Keratinocyte (primary cell): ENCODE measurements around the gene RIPOR2. TPM values are rescaled to one million over a fixed set of nuclear protein-coding genes. Genes with fewer than 3 reads are reported as not detected.

Source experiments
- DNase-seq: peaks from one replicate; pipeline ENCODE4 v3.0.0-alpha.2; 2011; ENCODE audit warnings: low read depth, missing footprints, low spot score
- FAIRE-seq: peaks from 2 replicates; lab custom pipeline; 2011; peaks lifted over from hg19 to GRCh38; lab: Jason Lieb, UNC
- H2AFZ ChIP-seq: 2 replicates; pipeline ENCODE4 v1.6.0; 2012; ENCODE audit warnings: low read length, control low read depth, inconsistent platforms; ENCODE audit not compliant: control insufficient read depth
- H3K27ac ChIP-seq: 2 replicates; pipeline ENCODE4 v1.5.1; 2011; ENCODE audit warnings: low read length; ENCODE audit not compliant: control insufficient read depth, insufficient read depth
- H3K27me3 ChIP-seq: 3 replicates; pipeline ENCODE4 v1.6.0; 2011; ENCODE audit warnings: low read length; ENCODE audit not compliant: control insufficient read depth, insufficient read depth; ENCODE audit errors: extremely low read depth
- H3K36me3 ChIP-seq, 2 experiments: 2 replicates in 1 of 2; 3 replicates in 1 of 2; pipeline ENCODE4 v1.5.1; 2011; ENCODE audit warnings: low read length in 2 of 2, mild to moderate bottlenecking in 1 of 2; ENCODE audit not compliant: control insufficient read depth in 2 of 2, insufficient read depth in 2 of 2; ENCODE audit errors: extremely low read depth in 1 of 2
- H3K4me1 ChIP-seq: 3 replicates; pipeline ENCODE4 v1.5.1; 2011; ENCODE audit warnings: low read length; ENCODE audit not compliant: control insufficient read depth, insufficient read depth; ENCODE audit errors: extremely low read depth
- H3K4me2 ChIP-seq: 3 replicates; pipeline ENCODE4 v1.6.0; 2011; ENCODE audit warnings: low read depth, low read length; ENCODE audit not compliant: control insufficient read depth, insufficient read depth; ENCODE audit errors: extremely low read depth
- H3K4me3 ChIP-seq, 3 experiments: fragments of 200-600 bp in 1 of 3; sonication (generic) in 1 of 3; 2 replicates in 2 of 3; 3 replicates in 1 of 3; pipeline ENCODE4 v1.5.1; 2011 to 2016; ENCODE audit warnings: low read length in 3 of 3, mild to moderate bottlenecking in 3 of 3, control low read depth in 2 of 3, inconsistent platforms in 1 of 3, low read depth in 1 of 3, mixed read lengths in 1 of 3, mixed run types in 1 of 3, moderate library complexity in 1 of 3; ENCODE audit not compliant: control insufficient read depth in 2 of 3, insufficient read depth in 2 of 3; ENCODE audit errors: extremely low read depth in 1 of 3
- H3K79me2 ChIP-seq: 2 replicates; pipeline ENCODE4 v1.6.0; 2012; ENCODE audit warnings: low read length; ENCODE audit not compliant: control insufficient read depth, insufficient read depth
- H3K9ac ChIP-seq: 3 replicates; pipeline ENCODE4 v1.6.0; 2011; ENCODE audit warnings: low read length; ENCODE audit not compliant: control insufficient read depth, insufficient read depth; ENCODE audit errors: extremely low read depth
- H3K9me1 ChIP-seq: 3 replicates; pipeline ENCODE4 v1.6.0; 2011; ENCODE audit warnings: low read length; ENCODE audit not compliant: control insufficient read depth, insufficient read depth; ENCODE audit errors: extremely low read depth
- H3K9me3 ChIP-seq: 2 replicates; pipeline ENCODE4 v1.5.1; 2012; ENCODE audit warnings: low read depth, low read length; ENCODE audit not compliant: control insufficient read depth
- H4K20me1 ChIP-seq: 3 replicates; pipeline ENCODE4 v1.6.0; 2011; ENCODE audit warnings: low read length; ENCODE audit not compliant: control insufficient read depth, insufficient read depth; ENCODE audit errors: extremely low read depth
- EZH2 ChIP-seq: IDR thresholded peaks from one replicate; pipeline ENCODE4 v1.6.1; 2012; ENCODE audit warnings: inconsistent platforms, mild to moderate bottlenecking, low read length, moderate library complexity
- dilution Hi-C: fragments of 300-500 bp; cut with MboI; formaldehyde crosslinking; loops from one replicate; pipeline ENCODE4 v1.7.0; 2020; ENCODE audit warnings: low sequenced_read_pairs; ENCODE audit not compliant: extremely low pct_ligation_motif_present
- polyA plus RNA-seq, 5 experiments: library from polyadenylated mRNA; depleted of rRNA in 3 of 5; stranded (reverse) in 3 of 5; stranded (forward) in 1 of 5; unstranded in 1 of 5; fragments of >200 nt; gene quantifications; 1 replicate in 1 of 5; 2 replicates in 3 of 5; 3 replicates in 1 of 5; pipeline versions ENCODE4 v1.2.1 to v1.2.3, GENCODE V29; 2011 to 2012; ENCODE audit warnings: missing spikeins in 2 of 5, low read depth in 1 of 5, low replicate concordance in 1 of 5
- TF ChIP-seq, protein P1 (sequence below), 3 experiments: IDR thresholded peaks in 1 of 3; conservative IDR thresholded peaks in 1 of 3; optimal IDR thresholded peaks in 1 of 3; 2 replicates in 2 of 3; 3 replicates in 1 of 3; pipeline versions ENCODE3 to v1.5.1; 2011; ENCODE audit warnings: low read length in 3 of 3, mild to moderate bottlenecking in 3 of 3, moderate library complexity in 2 of 3, control low read depth in 1 of 3, inconsistent platforms in 1 of 3; ENCODE audit not compliant: insufficient read depth in 2 of 3; ENCODE audit errors: extremely low read depth in 1 of 3

RIPOR2 gene
- polyA plus RNA-seq, 1 donor (not counting 4 experiments of a cell fraction or from before 2014, with no cell fraction given), result 0.07 TPM

DNA sequence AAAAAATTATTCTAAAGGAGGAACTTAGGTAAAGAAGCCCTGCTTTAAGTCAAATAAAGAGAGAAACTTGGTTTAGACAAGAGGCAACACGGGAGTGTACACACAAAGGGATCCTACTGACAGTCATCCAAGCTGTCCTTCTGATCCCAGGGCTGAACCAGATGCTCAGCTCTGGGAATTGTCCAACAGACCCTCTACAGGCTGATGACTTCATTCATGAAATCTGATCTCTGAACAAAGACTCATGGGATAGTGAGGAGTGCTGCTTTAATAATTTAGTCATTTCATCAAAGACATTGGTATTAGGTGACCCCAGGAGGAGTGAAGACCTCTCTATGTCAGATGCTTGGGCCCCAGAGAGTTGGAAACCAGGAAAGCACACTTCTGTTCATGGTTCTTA, 71.4 kb downstream of the RIPOR2 start:
- Histone ChIP-seq H3K4me3 (no peak overlapping the region), H2AFZ (no peak overlapping the region), H3K36me3 (no peaks in the 10 kb centered on the region), H3K4me2 (no peak overlapping the region), H3K9me3 (no peaks in the 10 kb centered on the region), H3K27me3 (no peaks in the 10 kb centered on the region), H4K20me1 (no peaks in the 10 kb centered on the region), H3K79me2 (no peaks in the 10 kb centered on the region), H3K9ac (no peak overlapping the region), H3K27ac (no peak overlapping the region), H3K4me1 (peaks cover 9% of the 10 kb centered on the region), H3K9me1 (no peaks in the 10 kb centered on the region)
- dilution Hi-C loops, result loop anchor here (25.0 kb wide), 1 partner anchor 123 kb away; no protein-coding TSS in a partner anchor
- TF ChIP-seq, protein P1, sequence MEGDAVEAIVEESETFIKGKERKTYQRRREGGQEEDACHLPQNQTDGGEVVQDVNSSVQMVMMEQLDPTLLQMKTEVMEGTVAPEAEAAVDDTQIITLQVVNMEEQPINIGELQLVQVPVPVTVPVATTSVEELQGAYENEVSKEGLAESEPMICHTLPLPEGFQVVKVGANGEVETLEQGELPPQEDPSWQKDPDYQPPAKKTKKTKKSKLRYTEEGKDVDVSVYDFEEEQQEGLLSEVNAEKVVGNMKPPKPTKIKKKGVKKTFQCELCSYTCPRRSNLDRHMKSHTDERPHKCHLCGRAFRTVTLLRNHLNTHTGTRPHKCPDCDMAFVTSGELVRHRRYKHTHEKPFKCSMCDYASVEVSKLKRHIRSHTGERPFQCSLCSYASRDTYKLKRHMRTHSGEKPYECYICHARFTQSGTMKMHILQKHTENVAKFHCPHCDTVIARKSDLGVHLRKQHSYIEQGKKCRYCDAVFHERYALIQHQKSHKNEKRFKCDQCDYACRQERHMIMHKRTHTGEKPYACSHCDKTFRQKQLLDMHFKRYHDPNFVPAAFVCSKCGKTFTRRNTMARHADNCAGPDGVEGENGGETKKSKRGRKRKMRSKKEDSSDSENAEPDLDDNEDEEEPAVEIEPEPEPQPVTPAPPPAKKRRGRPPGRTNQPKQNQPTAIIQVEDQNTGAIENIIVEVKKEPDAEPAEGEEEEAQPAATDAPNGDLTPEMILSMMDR (optimal IDR thresholded peaks at IDR 0.05 in 1 of 3, IDR thresholded peaks at IDR 0.05 in 1 of 3, conservative IDR thresholded peaks at IDR 0.05 in 1 of 3; ENCODE audit: extremely low read depth in 1 of 3, insufficient read depth in 2 of 3, low read length in 3 of 3), result no peak
- no peak for TF ChIP-seq EZH2
- no peak for DNase-seq
- no peak for FAIRE-seq

DNA sequence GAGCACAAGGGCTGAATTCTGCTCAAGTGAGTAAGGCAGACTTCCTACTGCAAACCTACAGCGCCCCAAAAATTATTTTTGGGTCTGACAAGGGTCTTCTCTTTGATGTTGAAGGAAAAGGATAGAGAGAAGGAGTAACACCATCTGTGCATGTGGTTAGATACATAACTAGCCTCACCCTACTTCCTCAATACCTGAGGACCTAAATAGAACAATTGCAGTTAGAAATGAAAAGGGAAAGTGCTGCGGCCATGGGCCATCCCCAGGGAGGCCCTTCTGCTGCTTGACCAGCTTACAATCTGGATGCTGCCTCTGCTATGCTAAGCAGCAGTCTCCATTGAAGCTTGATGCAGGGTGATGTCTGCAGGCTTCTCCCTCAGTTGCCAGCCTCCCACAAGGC, 73.8 kb downstream of the RIPOR2 start:
- TF ChIP-seq, protein P1 (optimal IDR thresholded peaks at IDR 0.05 in 1 of 3, IDR thresholded peaks at IDR 0.05 in 1 of 3, conservative IDR thresholded peaks at IDR 0.05 in 1 of 3; ENCODE audit: extremely low read depth in 1 of 3, insufficient read depth in 2 of 3, low read length in 3 of 3), result no peak
- TF ChIP-seq EZH2, result no peak
- no peak overlapping the region for H3K4me3 ChIP-seq
- H4K20me1 ChIP-seq, result no peaks in the 10 kb centered on the region
- no peak overlapping the region for H3K4me2 ChIP-seq
- H3K27ac ChIP-seq, result no peak overlapping the region
- H3K36me3 ChIP-seq, result no peaks in the 10 kb centered on the region
- H3K9me3 ChIP-seq, result no peaks in the 10 kb centered on the region
- dilution Hi-C loops, result loop anchor here (25.0 kb wide), 1 partner anchor 125 kb away; no protein-coding TSS in a partner anchor
- no peak overlapping the region for H3K9ac ChIP-seq
- no peak for DNase-seq
- H3K27me3 ChIP-seq, result no peaks in the 10 kb centered on the region
- H3K79me2 ChIP-seq, result no peaks in the 10 kb centered on the region
- no peaks in the 10 kb centered on the region for H3K9me1 ChIP-seq
- FAIRE-seq, result no peak
- no peak overlapping the region for H2AFZ ChIP-seq
- peaks cover 24% of the 10 kb centered on the region for H3K4me1 ChIP-seq
